Spleen (tissue), 11 donors: ENCODE results near the gene EGFLAM. TPM values are rescaled to one million over a fixed set of nuclear protein-coding genes. Genes with fewer than 3 reads are reported as not detected.

ENCODE experiments used
- DNase-seq: peaks from one replicate; pipeline ENCODE4 v3.0.0-alpha.2; 2020
- H3K27ac ChIP-seq, 8 donors: fragments of 200-600 bp; sonication (generic) in 7 of 8; 1 replicate in 4 of 8; 2 replicates in 4 of 8; pipeline versions ENCODE4 v1.5.0 to v1.8.0; 2016 to 2021; ENCODE audit warnings: inconsistent platforms in 4 of 8, mild to moderate bottlenecking in 4 of 8, moderate library complexity in 1 of 8
- H3K27me3 ChIP-seq, 7 donors: fragments of 200-600 bp; sonication (generic) in 6 of 7; replicated peaks in 1 of 7; 1 replicate in 4 of 7; 2 replicates in 3 of 7; pipeline versions ENCODE4 v1.5.0 to v1.8.0; 2016 to 2021; ENCODE audit warnings: inconsistent platforms in 3 of 7, mild to moderate bottlenecking in 1 of 7
- H3K36me3 ChIP-seq, 6 donors: fragments of 200-600 bp; sonication (generic) in 5 of 6; 1 replicate in 4 of 6; 2 replicates in 2 of 6; pipeline versions ENCODE4 v1.5.0 to v1.8.0; 2016 to 2021; ENCODE audit warnings: inconsistent platforms in 2 of 6
- H3K4me1 ChIP-seq, 6 donors: fragments of 200-600 bp; sonication (generic) in 5 of 6; 1 replicate in 3 of 6; 2 replicates in 3 of 6; pipeline versions ENCODE4 v1.5.0 to v1.8.0; 2016 to 2021; ENCODE audit warnings: inconsistent platforms in 3 of 6
- H3K4me3 ChIP-seq, 8 donors: fragments of 200-600 bp; sonication (generic) in 7 of 8; 1 replicate in 4 of 8; 2 replicates in 4 of 8; pipeline versions ENCODE4 v1.5.0 to v1.8.0; 2016 to 2021; ENCODE audit warnings: inconsistent platforms in 4 of 8, mild to moderate bottlenecking in 4 of 8, moderate library complexity in 2 of 8
- H3K9me3 ChIP-seq, 8 donors: fragments of 200-600 bp; sonication (generic) in 7 of 8; 1 replicate in 4 of 8; 2 replicates in 4 of 8; pipeline versions ENCODE4 v1.5.0 to v1.8.0; 2016 to 2021; ENCODE audit warnings: inconsistent platforms in 4 of 8
- CTCF ChIP-seq, 11 experiments: fragments of 200-600 bp in 7 of 11; fragments of 450-650 bp in 4 of 11; sonication (generic) in 4 of 11; IDR thresholded peaks in 8 of 11; conservative IDR thresholded peaks in 3 of 11; 1 replicate in 7 of 11; 2 replicates in 4 of 11; pipeline versions ENCODE4 v1.4.0 to v1.8.0; 2016 to 2021; ENCODE audit warnings: antibody characterized with exemption in 11 of 11, inconsistent platforms in 4 of 11, mild to moderate bottlenecking in 1 of 11
- POLR2A ChIP-seq, 3 donors: fragments of 450-650 bp; IDR thresholded peaks; one replicate each; pipeline ENCODE4 v1.5.1; 2017; ENCODE audit warnings: antibody characterized with exemption in 3 of 3, mild to moderate bottlenecking in 1 of 3
- POLR2AphosphoS5 ChIP-seq, 3 donors: sonication (generic); formaldehyde crosslinking; IDR thresholded peaks; one replicate each; pipeline ENCODE4 v1.5.1; 2017; ENCODE audit warnings: antibody characterized with exemption in 3 of 3
- WGBS, 5 donors: extraction: QIAGEN DNeasy Blood & Tissue Kit in 3 of 5; methylation state at CpG; one replicate each; pipeline versions ENCODE4 v1.1.5 to v1.1.7; 2013 to 2018; 5-methylcytosine and 5-hydroxymethylcytosine counted together
- intact Hi-C: fragments of 100-400 bp; cut with DNase I; formaldehyde crosslinking; loops from one replicate; pipeline ENCODE4 v1.15.0; 2023; ENCODE audit warnings: low total_unique reads
- polyA plus RNA-seq, 3 donors: library from polyadenylated mRNA; stranded (reverse); fragments of 200-250 nt; gene quantifications; one replicate each; pipeline ENCODE4 v1.2.1, GENCODE V29; 2013
- small RNA-seq, 4 donors: library from RNA; depleted of rRNA; stranded (forward); fragments of <200 nt; gene quantifications; one replicate each; pipeline ENCODE3, GENCODE V24; 2016
- total RNA-seq, 7 donors: library from RNA; depleted of rRNA in 3 of 7; stranded (reverse); fragments of >200 nt in 3 of 7; fragmentation: NEBNext Ultra II Directional in 4 of 7; extraction: Animal tissue kit (Norgen Biotek cat#: 25700) in 4 of 7; gene quantifications; one replicate each; pipeline versions ENCODE4 v1.1.0 to v1.2.1, GENCODE V29; 2016 to 2021
- donor health status: healthy with polysubstance abuse.
- donor health status: DM: no; HTN: no; CAD: no; lungs with moderate emphysema.
- donor health status: DM: no; HTN: no; CAD: no.
- donor health status: Bipolar disorder and iron deficiency.
- donor health status: healthy.
- donor health status: DM: no; HTN: no; CAD: no.
- donor health status: DM: yes; HTN: yes; CAD: no.

Gene EGFLAM
- total and polyA plus RNA-seq, 10 donors, result 6.0 to 16.8 (median 10.9) TPM

GRCh38 chr5:38509185-38509584 lies 250.8 kb downstream of the EGFLAM start:
- no peaks in the 10 kb centered on the region for H3K4me1 ChIP-seq
- no peak for DNase-seq
- 67 to 84% (median 72%) methylated on average over 5 of the region's 5 CpGs for WGBS, 5 donors
- peaks cover 0 to 13% (median 0%) of the 10 kb centered on the region in 7 donors for H3K27me3 ChIP-seq
- TF ChIP-seq CTCF (IDR thresholded peaks at IDR 0.05 in 8 of 11, conservative IDR thresholded peaks at IDR 0.05 in 3 of 11) (no peak), POLR2A (IDR thresholded peaks at IDR 0.05) (no peak), POLR2AphosphoS5 (IDR thresholded peaks at IDR 0.05) (no peak)
- H3K27ac ChIP-seq, result no peak overlapping the region
- no peaks in the 10 kb centered on the region for H3K9me3 ChIP-seq
- intact Hi-C loops, result no loop called here
- no peak overlapping the region for H3K4me3 ChIP-seq
- H3K36me3 ChIP-seq, result peaks cover 0 to 14% (median 0%) of the 10 kb centered on the region in 6 donors

Small RNA genes within 50 kb of the gene (small RNA-seq; reads per million reads assigned to genes)
- gene AC091839.1, result 0 to 0.29 (median 0) reads per million in 4 donors
